ENCODE measurements around the gene ZNF747.

GRCh38 chr16:30533146-30533522 lies 1.5 kb downstream of the ZNF747 start:
- no peak for TF ChIP-seq POLR2A (IDR thresholded peaks at IDR 0.05)
- TF ChIP-seq CTCF (IDR thresholded peaks at IDR 0.05): no peak

All from prostate gland (tissue), 2 donors.